Effector memory CD8-positive, alpha-beta T cell (primary cell): ENCODE measurements around the gene NR2C1.

ENCODE experiments used
- ATAC-seq: fragments of 150-1000 bp; cut with Tn5 transposase; replicated peaks from 2 replicates; pipeline ENCODE4 v1.10.0; 2021; ENCODE audit warnings: mild to moderate bottlenecking, moderate library complexity
- DNase-seq, 3 experiments: peaks; one replicate each; pipeline ENCODE4 v3.0.0; 2021
- H3K27ac Mint-ChIP-seq, 2 donors: one replicate each; pipeline ENCODE4 v1.8.0; 2022; ENCODE audit warnings: mild to moderate bottlenecking in 2 of 2, mixed read lengths in 2 of 2, moderate library complexity in 2 of 2
- H3K27me3 Mint-ChIP-seq, 2 donors: one replicate each; pipeline ENCODE4 v1.8.0; 2022; ENCODE audit warnings: mixed read lengths in 2 of 2
- H3K36me3 Mint-ChIP-seq: one replicate; pipeline ENCODE4 v1.8.0; 2022; ENCODE audit warnings: mild to moderate bottlenecking, moderate library complexity, mixed read lengths; ENCODE audit not compliant: insufficient read depth
- H3K4me1 Mint-ChIP-seq, 2 donors: one replicate each; pipeline ENCODE4 v1.8.0; 2022; ENCODE audit warnings: low read depth in 2 of 2, mixed read lengths in 2 of 2
- H3K4me3 Mint-ChIP-seq, 2 donors: one replicate each; pipeline ENCODE4 v1.8.0; 2022; ENCODE audit warnings: mild to moderate bottlenecking in 2 of 2, mixed read lengths in 2 of 2, moderate library complexity in 2 of 2
- H3K9me3 Mint-ChIP-seq, 2 donors: one replicate each; pipeline ENCODE4 v1.8.0; 2022; ENCODE audit warnings: mixed read lengths in 2 of 2

NR2C1 gene

DNA sequence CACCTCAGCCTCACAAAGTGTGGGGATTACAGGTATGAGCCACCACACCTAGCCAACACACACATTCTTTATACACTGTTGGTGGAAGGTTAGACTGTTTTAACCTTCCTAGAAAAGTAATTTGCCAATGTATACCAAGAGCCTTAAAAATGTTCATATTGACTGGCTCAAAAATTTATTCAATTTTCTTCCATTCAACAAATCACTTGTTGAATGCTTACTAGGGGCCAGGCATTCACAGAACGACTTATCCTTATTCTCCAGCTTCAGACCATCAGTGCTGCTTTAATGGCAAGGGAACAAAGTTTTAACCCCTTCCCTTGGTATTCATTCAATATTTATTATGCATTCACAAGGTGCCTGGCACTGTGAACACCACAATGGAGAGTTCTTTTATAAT is 3.0 kb downstream of the NR2C1 start:
- H3K27ac Mint-ChIP-seq: no peak overlapping the region
- H3K9me3 Mint-ChIP-seq: no peaks in the 10 kb centered on the region
- H3K36me3 Mint-ChIP-seq: peaks cover 21% of the 10 kb centered on the region
- ATAC-seq (no peak), DNase-seq (no peak)
- no peak overlapping the region for H3K4me3 Mint-ChIP-seq
- peaks cover 4 to 21% of the 10 kb centered on the region in 2 donors for H3K4me1 Mint-ChIP-seq
- H3K27me3 Mint-ChIP-seq: no peaks in the 10 kb centered on the region

DNA sequence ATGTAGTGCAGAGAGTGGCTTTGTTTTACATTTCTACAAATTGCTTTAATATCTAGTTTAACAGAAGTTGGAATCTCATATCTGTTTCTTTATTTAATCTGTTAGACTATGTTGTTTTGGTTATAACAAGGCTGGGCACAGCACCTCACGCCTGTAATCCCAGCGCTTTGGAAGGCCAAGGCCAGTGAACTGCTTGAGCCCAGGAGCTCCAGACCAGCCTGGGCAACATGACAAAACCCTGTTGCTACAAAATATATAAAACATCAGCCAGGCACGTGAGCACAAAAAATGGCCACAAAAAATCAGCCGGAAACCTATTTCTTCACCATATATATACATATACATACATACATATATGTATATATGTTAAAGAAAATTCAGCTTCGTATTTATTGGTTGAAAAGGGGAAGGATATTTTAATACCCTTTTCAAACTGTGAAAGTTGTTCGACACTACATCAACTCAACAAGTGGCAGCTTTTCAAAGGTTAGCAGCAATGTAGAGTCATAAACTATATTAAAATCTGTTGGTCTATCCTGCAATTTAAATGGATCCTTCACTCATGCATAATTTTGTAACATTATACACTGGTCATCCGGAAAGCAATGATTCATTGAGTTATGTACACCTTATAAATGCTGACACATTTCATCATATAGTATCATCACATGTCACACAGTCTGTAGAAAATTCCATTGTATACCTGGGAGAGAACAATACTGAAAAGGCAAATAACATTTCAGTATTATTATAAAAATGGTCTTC is 7.1 kb downstream of the NR2C1 start:
- ATAC-seq (no peak), DNase-seq (no peak)
- H3K9me3 Mint-ChIP-seq: no peaks in the 10 kb centered on the region
- no peak overlapping the region for H3K27ac Mint-ChIP-seq
- no peaks in the 10 kb centered on the region for H3K27me3 Mint-ChIP-seq
- no peak overlapping the region for H3K4me3 Mint-ChIP-seq
- peaks cover 5 to 18% of the 10 kb centered on the region in 2 donors for H3K4me1 Mint-ChIP-seq
- H3K36me3 Mint-ChIP-seq: peaks cover 52% of the 10 kb centered on the region

DNA sequence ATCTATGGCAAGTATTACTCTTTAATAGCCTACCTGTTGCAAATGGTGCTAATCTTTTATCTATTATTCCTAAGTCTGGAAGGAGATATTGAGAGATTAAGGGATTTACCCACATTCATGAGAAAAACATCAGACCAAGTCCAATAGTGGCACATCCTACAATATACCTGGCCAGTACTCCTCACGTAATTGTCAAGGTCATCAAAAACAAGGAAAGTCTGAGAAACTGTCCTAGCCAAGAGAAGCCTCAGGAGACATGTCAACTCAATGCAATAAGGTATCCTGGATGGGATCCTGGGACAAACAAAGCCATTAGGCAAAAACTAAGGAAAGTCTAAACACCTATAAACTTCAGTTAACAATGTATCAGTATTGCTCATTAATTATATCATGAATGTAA is 12.5 kb downstream of the NR2C1 start:
- Mint-ChIP-seq H3K9me3 (no peaks in the 10 kb centered on the region), H3K36me3 (peaks cover 86% of the 10 kb centered on the region), H3K4me1 (peaks cover 0 to 3% of the 10 kb centered on the region in 2 donors), H3K27ac (no peak overlapping the region), H3K27me3 (no peaks in the 10 kb centered on the region), H3K4me3 (no peak overlapping the region)
- no peak for ATAC-seq
- no peak for DNase-seq

DNA sequence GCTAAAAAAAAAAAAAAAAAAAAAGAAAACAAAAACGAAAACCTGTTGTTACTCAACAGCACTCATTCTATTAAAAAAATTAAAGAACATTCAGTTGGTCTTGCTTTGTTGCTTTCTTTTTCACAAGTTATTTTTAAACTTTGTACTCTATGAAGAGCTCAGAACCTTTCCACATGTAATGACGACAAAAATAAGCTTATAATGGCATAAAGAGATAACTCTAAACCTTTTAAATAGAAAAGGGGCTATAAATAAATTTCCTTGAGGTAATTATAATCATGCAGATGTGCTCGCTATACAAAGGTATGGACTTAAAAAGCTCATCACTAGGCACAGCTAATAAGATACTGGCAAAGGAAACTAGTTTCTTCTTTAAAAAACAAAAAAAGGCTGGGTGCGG is 13.4 kb downstream of the NR2C1 start:
- DNase-seq (no peak), ATAC-seq (no peak)
- Mint-ChIP-seq H3K4me3 (no peak overlapping the region), H3K36me3 (peaks cover 90% of the 10 kb centered on the region), H3K27me3 (no peaks in the 10 kb centered on the region), H3K9me3 (no peaks in the 10 kb centered on the region), H3K27ac (no peak overlapping the region), H3K4me1 (peaks cover 0 to 3% of the 10 kb centered on the region in 2 donors)

DNA sequence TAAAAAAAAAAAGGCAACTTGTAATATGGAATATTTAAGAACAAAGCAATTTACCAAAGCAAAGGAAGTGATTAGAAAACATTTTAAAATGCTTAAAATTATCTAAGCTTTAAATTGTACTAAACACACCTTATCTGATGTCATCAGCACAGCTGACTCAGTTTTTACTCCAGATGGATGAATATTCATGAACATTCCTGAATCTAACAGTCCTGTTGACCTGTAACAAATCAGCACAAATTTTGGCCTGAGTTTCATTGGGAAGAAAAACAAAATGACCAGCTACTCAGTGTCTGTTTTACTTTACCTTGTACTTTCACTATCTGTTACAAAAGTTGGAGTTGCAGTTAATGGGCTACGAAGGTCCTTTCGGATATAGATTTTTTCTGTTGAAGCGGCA is 16.0 kb downstream of the NR2C1 start:
- no peak for DNase-seq
- Mint-ChIP-seq H3K27ac (no peak overlapping the region), H3K36me3 (peaks cover 88% of the 10 kb centered on the region), H3K27me3 (no peaks in the 10 kb centered on the region), H3K4me3 (no peak overlapping the region), H3K4me1 (no peaks in the 10 kb centered on the region), H3K9me3 (no peaks in the 10 kb centered on the region)
- ATAC-seq: no peak

DNA sequence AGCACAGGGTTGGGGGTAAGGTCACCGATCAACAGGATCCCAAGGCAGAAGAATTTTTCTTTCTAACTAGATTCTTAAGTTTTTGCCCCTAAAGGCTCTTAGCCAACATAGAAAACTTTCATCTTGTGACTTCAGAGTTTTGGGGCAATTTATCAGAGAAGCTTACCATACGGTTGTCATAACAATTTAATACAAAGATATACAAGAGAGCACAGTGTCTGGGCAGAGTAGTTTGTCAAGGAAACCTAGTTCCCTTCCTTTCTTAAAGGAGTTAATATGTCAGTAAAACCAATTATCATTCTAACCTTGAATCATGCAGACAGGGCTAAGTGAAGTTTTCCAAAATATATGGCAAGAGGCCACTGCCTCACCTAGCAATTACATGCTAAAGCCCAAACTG is 18.4 kb downstream of the NR2C1 start:
- H3K9me3 Mint-ChIP-seq: no peaks in the 10 kb centered on the region
- no peaks in the 10 kb centered on the region for H3K27me3 Mint-ChIP-seq
- H3K4me1 Mint-ChIP-seq: no peaks in the 10 kb centered on the region
- ATAC-seq (no peak), DNase-seq (no peak)
- H3K36me3 Mint-ChIP-seq: peaks cover 81% of the 10 kb centered on the region
- no peak overlapping the region for H3K27ac Mint-ChIP-seq
- H3K4me3 Mint-ChIP-seq: no peak overlapping the region

DNA sequence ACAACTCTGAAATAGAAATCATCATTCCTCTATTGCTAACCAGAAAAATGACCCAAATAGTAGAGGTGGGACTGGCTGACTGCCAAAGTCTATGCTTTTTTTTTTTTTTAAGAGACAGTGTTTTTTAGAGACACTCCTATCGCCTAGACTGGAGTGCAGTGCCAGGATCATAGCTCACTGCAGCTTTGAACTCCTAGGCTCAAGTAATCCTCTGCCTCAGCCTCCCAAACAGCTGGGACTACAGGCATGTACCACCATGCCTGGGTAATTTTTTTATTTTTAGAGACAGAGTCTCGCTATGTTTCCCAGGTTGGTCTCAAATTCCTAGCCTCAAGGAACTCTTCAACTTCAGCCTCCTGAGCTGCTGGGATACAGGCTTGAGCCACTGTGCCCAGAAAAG is 19.2 kb downstream of the NR2C1 start:
- no peak overlapping the region for H3K4me3 Mint-ChIP-seq
- no peaks in the 10 kb centered on the region for H3K4me1 Mint-ChIP-seq
- H3K9me3 Mint-ChIP-seq: no peaks in the 10 kb centered on the region
- DNase-seq: no peak
- H3K36me3 Mint-ChIP-seq: peaks cover 79% of the 10 kb centered on the region
- no peak overlapping the region for H3K27ac Mint-ChIP-seq
- no peaks in the 10 kb centered on the region for H3K27me3 Mint-ChIP-seq
- no peak for ATAC-seq

DNA sequence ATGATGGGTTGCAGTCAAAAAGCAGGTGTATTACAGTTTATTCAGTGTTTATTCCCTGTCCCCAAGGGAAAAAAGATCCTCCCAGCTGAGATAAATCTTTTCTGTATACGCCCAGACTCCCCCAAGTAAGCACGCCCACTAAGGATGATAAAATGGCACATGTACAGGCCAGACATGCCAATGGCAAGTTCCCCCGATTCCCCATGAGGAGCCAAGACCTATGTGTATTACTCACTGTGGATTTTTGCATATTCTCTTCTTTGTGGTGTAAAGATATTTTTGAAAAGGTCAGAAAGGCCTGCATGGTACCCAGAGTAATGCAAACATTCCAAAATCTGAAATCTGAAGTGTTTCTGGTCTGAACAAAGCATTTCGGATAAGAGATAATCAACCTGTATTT is 22.2 kb downstream of the NR2C1 start:
- DNase-seq (no peak), ATAC-seq (no peak)
- Mint-ChIP-seq H3K4me1 (no peaks in the 10 kb centered on the region), H3K36me3 (peaks cover 73% of the 10 kb centered on the region), H3K9me3 (no peaks in the 10 kb centered on the region), H3K27ac (no peak overlapping the region), H3K27me3 (no peaks in the 10 kb centered on the region), H3K4me3 (no peak overlapping the region)

DNA sequence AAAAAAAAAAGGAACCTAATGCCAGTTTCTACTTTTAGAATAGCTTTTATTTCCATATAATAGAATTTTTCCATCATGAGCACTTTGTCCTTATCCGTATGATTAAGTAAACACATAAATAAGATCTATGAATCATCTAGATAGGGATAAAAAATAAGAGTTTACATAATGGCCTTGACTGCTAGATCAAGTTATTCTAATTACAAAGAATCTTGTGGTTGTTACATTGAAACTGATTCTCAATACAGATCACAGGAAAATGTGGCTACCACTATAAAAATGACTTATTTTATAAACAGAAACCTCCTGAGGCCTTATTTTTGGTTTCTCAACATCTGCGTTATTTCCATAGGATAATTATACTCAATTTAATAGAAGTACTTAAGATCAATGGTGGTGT is 35.5 kb downstream of the NR2C1 start:
- H3K9me3 Mint-ChIP-seq: no peaks in the 10 kb centered on the region
- no peak overlapping the region for H3K27ac Mint-ChIP-seq
- peaks cover 25% of the 10 kb centered on the region for H3K36me3 Mint-ChIP-seq
- no peak overlapping the region for H3K4me3 Mint-ChIP-seq
- H3K27me3 Mint-ChIP-seq: no peaks in the 10 kb centered on the region
- DNase-seq (no peak), ATAC-seq (no peak)
- peaks cover 12 to 20% of the 10 kb centered on the region in 2 donors for H3K4me1 Mint-ChIP-seq

DNA sequence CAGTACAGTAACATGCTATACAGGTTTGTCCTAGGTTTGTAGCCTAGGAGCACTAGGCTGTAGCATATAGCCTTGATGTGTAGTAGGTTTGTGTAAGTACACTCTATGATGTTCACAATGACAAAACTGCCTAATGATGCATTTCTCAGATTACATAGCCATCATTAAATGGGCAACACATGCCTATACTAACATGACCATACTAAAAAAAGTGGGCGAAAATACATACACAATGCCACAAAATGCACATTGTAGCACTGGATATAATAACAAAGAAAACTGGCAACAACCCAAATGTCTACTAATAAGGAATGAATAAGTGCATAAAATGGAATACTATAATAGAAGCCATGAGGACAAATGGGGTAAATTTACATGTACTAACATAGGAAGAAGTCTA is 38.7 kb downstream of the NR2C1 start:
- Mint-ChIP-seq H3K9me3 (no peaks in the 10 kb centered on the region), H3K4me3 (no peak overlapping the region), H3K27me3 (no peaks in the 10 kb centered on the region), H3K36me3 (peaks cover 29% of the 10 kb centered on the region), H3K27ac (peak overlapping the region in 1 of 2 donors; percentile 83), H3K4me1 (peaks cover 11 to 12% of the 10 kb centered on the region in 2 donors)
- DNase-seq (no peak), ATAC-seq (no peak)

DNA sequence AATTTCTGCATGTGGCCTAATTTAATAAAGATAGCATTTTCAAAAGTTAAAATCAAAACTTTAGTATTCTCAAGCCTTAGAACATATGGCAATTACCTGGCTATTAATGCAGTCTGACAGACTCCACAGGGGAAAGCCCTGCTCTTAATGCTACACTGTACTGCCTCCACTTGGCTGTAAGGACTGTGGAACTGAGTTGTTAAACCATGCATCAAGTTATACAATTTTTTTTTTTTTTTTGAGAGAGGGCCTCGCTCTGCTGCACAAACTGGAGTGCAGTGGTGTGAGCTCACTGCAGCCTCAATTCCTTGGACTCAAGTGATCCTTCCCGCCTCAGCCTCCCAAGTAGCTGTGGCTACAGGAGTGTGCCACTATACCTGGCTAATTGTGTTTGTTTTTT is 50.9 kb downstream of the NR2C1 start:
- Mint-ChIP-seq H3K27ac (no peak overlapping the region), H3K4me1 (no peaks in the 10 kb centered on the region), H3K4me3 (no peak overlapping the region), H3K36me3 (peaks cover 24% of the 10 kb centered on the region), H3K27me3 (no peaks in the 10 kb centered on the region), H3K9me3 (no peaks in the 10 kb centered on the region)
- no peak for ATAC-seq
- DNase-seq: no peak

DNA sequence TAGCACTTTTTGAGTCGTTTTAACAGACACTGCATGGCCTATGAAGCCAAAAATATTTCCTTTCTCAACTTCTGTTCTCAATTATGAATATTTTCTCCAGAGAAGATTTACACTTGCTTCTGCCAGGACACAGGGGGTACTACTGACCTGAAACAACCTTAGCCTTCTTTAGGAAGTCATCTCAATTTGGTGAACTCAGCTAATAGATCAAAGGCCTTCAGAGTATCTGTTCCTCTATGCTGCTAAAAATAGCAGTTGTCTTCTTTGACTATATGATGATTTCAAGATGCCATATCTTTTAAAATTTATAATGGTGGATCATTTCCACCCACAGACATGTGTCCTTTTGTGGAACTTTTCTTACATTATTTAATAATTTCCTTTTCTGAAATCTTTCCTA is 55.9 kb downstream of the NR2C1 start:
- no peaks in the 10 kb centered on the region for H3K4me1 Mint-ChIP-seq
- no peak for ATAC-seq
- DNase-seq: no peak
- H3K27ac Mint-ChIP-seq: no peak overlapping the region
- H3K27me3 Mint-ChIP-seq: no peaks in the 10 kb centered on the region
- peaks cover 0 to 4% of the 10 kb centered on the region in 2 donors for H3K9me3 Mint-ChIP-seq
- H3K4me3 Mint-ChIP-seq: no peak overlapping the region
- H3K36me3 Mint-ChIP-seq: peaks cover 12% of the 10 kb centered on the region

DNA sequence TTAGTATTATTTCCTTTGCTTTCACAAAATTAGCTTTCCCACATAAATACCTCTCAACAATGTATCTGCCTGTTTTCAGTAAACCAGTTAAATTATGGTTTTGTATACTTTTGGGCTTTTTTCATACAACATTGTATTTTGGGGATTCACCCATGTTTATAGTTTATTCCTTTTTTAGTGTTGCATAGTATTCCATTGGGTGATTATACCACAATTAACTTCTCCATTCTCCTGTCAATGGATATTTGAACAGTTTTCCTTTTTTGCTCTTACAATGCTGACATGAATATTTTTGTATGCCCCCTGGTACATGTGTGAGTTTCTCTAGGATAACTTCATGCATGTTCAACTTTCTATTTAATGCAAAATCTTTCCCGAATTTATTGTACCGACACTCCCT is 57.3 kb downstream of the NR2C1 start:
- H3K36me3 Mint-ChIP-seq: peaks cover 5% of the 10 kb centered on the region
- H3K9me3 Mint-ChIP-seq: peaks cover 0 to 4% of the 10 kb centered on the region in 2 donors
- DNase-seq: no peak
- no peak overlapping the region for H3K4me3 Mint-ChIP-seq
- H3K4me1 Mint-ChIP-seq: no peaks in the 10 kb centered on the region
- H3K27me3 Mint-ChIP-seq: no peaks in the 10 kb centered on the region
- ATAC-seq: no peak
- no peak overlapping the region for H3K27ac Mint-ChIP-seq

DNA sequence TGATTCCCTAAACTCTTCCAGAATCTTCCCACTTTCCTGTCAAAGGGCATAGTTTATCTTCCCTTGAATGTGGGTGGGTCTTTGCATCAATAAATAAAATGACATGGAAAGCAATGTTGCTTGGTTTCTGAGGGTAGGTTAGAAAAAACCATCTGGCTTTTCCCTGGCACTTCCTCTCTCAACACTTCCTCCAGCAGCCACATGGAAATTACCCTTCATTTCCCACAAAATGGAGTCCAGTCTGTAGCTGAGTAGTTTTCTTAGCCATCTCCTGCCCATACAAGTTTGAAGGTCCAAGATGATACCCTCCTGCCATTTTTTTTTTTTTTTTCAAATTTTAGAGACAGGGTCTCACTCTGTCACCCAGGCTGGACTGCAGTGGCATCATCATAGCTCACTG is 58.9 kb downstream of the NR2C1 start:
- Mint-ChIP-seq H3K27ac (no peak overlapping the region), H3K4me3 (no peak overlapping the region), H3K27me3 (no peaks in the 10 kb centered on the region), H3K4me1 (no peaks in the 10 kb centered on the region), H3K36me3 (peaks cover 2% of the 10 kb centered on the region), H3K9me3 (peaks cover 0 to 4% of the 10 kb centered on the region in 2 donors)
- DNase-seq (no peak), ATAC-seq (no peak)
